K562 (cell line): ENCODE results near the gene TFCP2. TPM values are rescaled to one million over a fixed set of nuclear protein-coding genes. Genes with fewer than 3 reads are reported as not detected.

Experiments
- BRF1 ChIP-seq: IDR thresholded peaks from 3 replicates; pipeline ENCODE4 v1.6.1; 2011; ENCODE audit warnings: borderline replicate concordance, mild to moderate bottlenecking; ENCODE audit not compliant: insufficient read length; ENCODE audit errors: extremely low read depth
- CCAR2 ChIP-seq: fragments of 200-400 bp; formaldehyde crosslinking; IDR thresholded peaks from 2 replicates; pipeline ENCODE4 v1.6.1; 2017; ENCODE audit warnings: mild to moderate bottlenecking, low read depth, low read length
- E2F5 ChIP-seq: sonication (generic); formaldehyde crosslinking; IDR thresholded peaks from 2 replicates; pipeline ENCODE4 v1.8.0; 2022; ENCODE audit warnings: mild to moderate bottlenecking, missing genetic modification reagents
- GABPB1 ChIP-seq: sonication (generic); formaldehyde crosslinking; IDR thresholded peaks from 2 replicates; pipeline ENCODE4 v1.8.0; 2022; ENCODE audit warnings: mild to moderate bottlenecking, missing genetic modification reagents
- GATA2 ChIP-seq: sonication (generic); formaldehyde crosslinking; IDR thresholded peaks from 2 replicates; pipeline ENCODE4 v1.4.0; 2020; ENCODE audit warnings: mild to moderate bottlenecking, missing genetic modification reagents
- GTF2F1 ChIP-seq: IDR thresholded peaks from 2 replicates; pipeline ENCODE4 v1.6.1; 2011; ENCODE audit warnings: low read depth, low read length, improper control_type of control experiment
- HDAC1 ChIP-seq, 2 experiments: fragments of 450-650 bp; IDR thresholded peaks; 2 replicates each; pipeline ENCODE4 v1.6.1; 2016 to 2017; ENCODE audit warnings: inconsistent platforms in 1 of 2, mild to moderate bottlenecking in 1 of 2, moderate library complexity in 1 of 2
- HINFP ChIP-seq: fragments of 450-650 bp; conservative IDR thresholded peaks from 2 replicates; pipeline ENCODE4 v1.6.1; 2016; ENCODE audit warnings: missing genetic modification characterization, low read depth, mild to moderate bottlenecking, control low read depth, missing compliant biosample characterization
- KDM5B ChIP-seq: fragments of 200-600 bp; sonication (generic); IDR thresholded peaks from 2 replicates; pipeline ENCODE4 v1.6.1; 2012; ENCODE audit warnings: low read depth, mild to moderate bottlenecking, moderate library complexity, low read length, control low read depth, inconsistent platforms; ENCODE audit not compliant: insufficient replicate concordance
- MAFF ChIP-seq: IDR thresholded peaks from 2 replicates; pipeline ENCODE4 v1.6.1; 2012; ENCODE audit warnings: low read length, improper control_type of control experiment
- MCM3 ChIP-seq: fragments of 450-650 bp; IDR thresholded peaks from 2 replicates; pipeline ENCODE4 v1.6.1; 2016
- MCM7 ChIP-seq, 2 experiments: fragments of 450-650 bp; IDR thresholded peaks; 2 replicates each; pipeline ENCODE4 v1.6.1; 2016 to 2018
- PCBP2 ChIP-seq: fragments of 200-400 bp; formaldehyde crosslinking; IDR thresholded peaks from 2 replicates; pipeline ENCODE4 v1.6.1; 2018; ENCODE audit warnings: low read length, low read depth, mild to moderate bottlenecking, moderate library complexity; ENCODE audit not compliant: poor library complexity, severe bottlenecking
- RBM22 ChIP-seq: fragments of 200-400 bp; formaldehyde crosslinking; IDR thresholded peaks from 2 replicates; pipeline ENCODE4 v1.6.1; 2018; ENCODE audit warnings: low read length, low read depth; ENCODE audit not compliant: poor library complexity, severe bottlenecking
- SREBF2 ChIP-seq: sonication (generic); formaldehyde crosslinking; IDR thresholded peaks from 2 replicates; pipeline ENCODE4 v1.4.0; 2020; ENCODE audit warnings: mild to moderate bottlenecking, missing genetic modification reagents
- TCF7L2 ChIP-seq: fragments of 150-350 bp; IDR thresholded peaks from 2 replicates; pipeline ENCODE4 v1.6.1; 2016; ENCODE audit warnings: low read depth, mild to moderate bottlenecking, low read length, moderate library complexity
- TCFL5 ChIP-seq: fragments of 250-450 bp; sonication (Bioruptor Pico); conservative IDR thresholded peaks from 2 replicates; pipeline ENCODE4 v1.6.1; 2021; ENCODE audit warnings: mild to moderate bottlenecking, moderate library complexity, matching md5 sums
- TGIF2 ChIP-seq: sonication (generic); formaldehyde crosslinking; IDR thresholded peaks from 2 replicates; pipeline ENCODE4 v1.8.1; 2022; ENCODE audit warnings: mild to moderate bottlenecking, missing genetic modification reagents, moderate library complexity
- ZBTB17 ChIP-seq: fragments of 450-650 bp; formaldehyde crosslinking; IDR thresholded peaks from 2 replicates; pipeline ENCODE4 v1.4.0; 2020; ENCODE audit warnings: mild to moderate bottlenecking
- ZFP30 ChIP-seq: fragments of 250-450 bp; sonication (Bioruptor Pico); IDR thresholded peaks from 2 replicates; pipeline ENCODE4 v1.8.0; 2022; ENCODE audit warnings: moderate library complexity, mild to moderate bottlenecking, inconsistent platforms, borderline replicate concordance
- ZNF263 ChIP-seq: sonication (generic); formaldehyde crosslinking; IDR thresholded peaks from 2 replicates; pipeline ENCODE4 v1.8.0; 2022; ENCODE audit warnings: mild to moderate bottlenecking, missing genetic modification reagents, borderline replicate concordance
- ZNF445 ChIP-seq: fragments of 250-450 bp; sonication (Bioruptor Pico); IDR thresholded peaks from 2 replicates; pipeline ENCODE4 v1.4.0; 2020; ENCODE audit warnings: low read depth, mild to moderate bottlenecking, moderate library complexity
- ZSCAN29 ChIP-seq: fragments of 450-650 bp; IDR thresholded peaks from 2 replicates; pipeline ENCODE4 v1.6.1; 2017
- polyA plus RNA-seq, 8 experiments: library from polyadenylated mRNA; depleted of rRNA in 4 of 8; stranded (reverse) in 5 of 8; unstranded in 3 of 8; fragments of >200 nt; fragmentation: Nextera tagmentation in 2 of 8; fragmentation: Illumina TruSeq in 1 of 8; extraction: Ambion mirVana in 2 of 8; extraction: Trizol in 1 of 8; gene quantifications; 2 replicates each; pipeline versions ENCODE4 v1.2.1 to v1.2.3, GENCODE V29; 2011 to 2014; ENCODE audit warnings: inconsistent platforms in 1 of 8, missing spikeins in 1 of 8
- total RNA-seq, 7 experiments: library from RNA; depleted of rRNA in 6 of 7; stranded (reverse); fragments of >200 nt in 6 of 7; fragmentation: Illumina TruSeq in 2 of 7; extraction: Trizol in 2 of 7; gene quantifications; 2 replicates each; pipeline versions ENCODE4 v1.2.1 to v1.2.3, GENCODE V29; 2011 to 2021; ENCODE audit warnings: low replicate concordance in 1 of 7
- TF ChIP-seq, protein P1 (sequence below): fragments of 450-650 bp; formaldehyde crosslinking; IDR thresholded peaks from 2 replicates; pipeline ENCODE4 v1.4.0; 2020; ENCODE audit warnings: mild to moderate bottlenecking
- TF ChIP-seq, protein P2 (sequence below): fragments of 450-650 bp; IDR thresholded peaks from 2 replicates; pipeline ENCODE4 v1.6.1; 2016; ENCODE audit warnings: missing biosample characterization, missing genetic modification characterization

TFCP2 gene
- total and polyA plus RNA-seq, 9 of the 15 experiments (the other 6 are each of a cell fraction or from before 2014, with no cell fraction given) = 8.0 to 38.9 (median 19.3) TPM

- TF ChIP-seq GABPB1 (peak; percentile 96), ZSCAN29 (peak; percentile 44), ZNF445 (no peak), KDM5B (peak; percentile 86), MAFF (no peak), MCM3 (no peak), E2F5 (no peak), ZBTB17 (CRISPR knock-in tag) (no peak), PCBP2 (no peak), GTF2F1 (0 out of 2 replicates have a peak, but pooled peaks have one; percentile 16), MCM7 (IDR thresholded peaks at IDR 0.05) (no peak), TCFL5 (no peak), HDAC1 (IDR thresholded peaks at IDR 0.05) (peak in 1 of 2 experiments; percentile 69; a peak in 2 of 4 replicates), TCF7L2 (no peak), ZNF263 (CRISPR knock-in tag) (0 out of 2 replicates have a peak, but pooled peaks have one; percentile 53), HINFP (tag) (peak; percentile 84), RBM22 (no peak), GATA2 (CRISPR knock-in tag) (no peak), SREBF2 (CRISPR knock-in tag) (no peak), ZFP30 (no peak), TGIF2 (no peak), CCAR2 (no peak), BRF1 (no peak)
- TF ChIP-seq, protein P1, sequence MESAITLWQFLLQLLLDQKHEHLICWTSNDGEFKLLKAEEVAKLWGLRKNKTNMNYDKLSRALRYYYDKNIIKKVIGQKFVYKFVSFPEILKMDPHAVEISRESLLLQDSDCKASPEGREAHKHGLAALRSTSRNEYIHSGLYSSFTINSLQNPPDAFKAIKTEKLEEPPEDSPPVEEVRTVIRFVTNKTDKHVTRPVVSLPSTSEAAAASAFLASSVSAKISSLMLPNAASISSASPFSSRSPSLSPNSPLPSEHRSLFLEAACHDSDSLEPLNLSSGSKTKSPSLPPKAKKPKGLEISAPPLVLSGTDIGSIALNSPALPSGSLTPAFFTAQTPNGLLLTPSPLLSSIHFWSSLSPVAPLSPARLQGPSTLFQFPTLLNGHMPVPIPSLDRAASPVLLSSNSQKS (CRISPR knock-in tag) = no peak
- TF ChIP-seq, protein P2, sequence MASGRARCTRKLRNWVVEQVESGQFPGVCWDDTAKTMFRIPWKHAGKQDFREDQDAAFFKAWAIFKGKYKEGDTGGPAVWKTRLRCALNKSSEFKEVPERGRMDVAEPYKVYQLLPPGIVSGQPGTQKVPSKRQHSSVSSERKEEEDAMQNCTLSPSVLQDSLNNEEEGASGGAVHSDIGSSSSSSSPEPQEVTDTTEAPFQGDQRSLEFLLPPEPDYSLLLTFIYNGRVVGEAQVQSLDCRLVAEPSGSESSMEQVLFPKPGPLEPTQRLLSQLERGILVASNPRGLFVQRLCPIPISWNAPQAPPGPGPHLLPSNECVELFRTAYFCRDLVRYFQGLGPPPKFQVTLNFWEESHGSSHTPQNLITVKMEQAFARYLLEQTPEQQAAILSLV (tag) = no peak
These were observed at the start of gene TFCP2 (continued) for GRCh38 chr12:51172515-51173431.
